GM19324 (cell line): ENCODE measurements around the gene CAMSAP1.

Experiments
- ATAC-seq: cut with Tn5 transposase; IDR thresholded peaks from one replicate; pipeline ENCODE4 v1.9.1; 2021; ENCODE audit warnings: mild to moderate bottlenecking, moderate library complexity; ENCODE audit not compliant: unreplicated experiment, low FRiP score

CAMSAP1 gene

GRCh38 chr9:135848341-135849047, 58.9 kb downstream of the CAMSAP1 start:
- no peak for ATAC-seq

DNA sequence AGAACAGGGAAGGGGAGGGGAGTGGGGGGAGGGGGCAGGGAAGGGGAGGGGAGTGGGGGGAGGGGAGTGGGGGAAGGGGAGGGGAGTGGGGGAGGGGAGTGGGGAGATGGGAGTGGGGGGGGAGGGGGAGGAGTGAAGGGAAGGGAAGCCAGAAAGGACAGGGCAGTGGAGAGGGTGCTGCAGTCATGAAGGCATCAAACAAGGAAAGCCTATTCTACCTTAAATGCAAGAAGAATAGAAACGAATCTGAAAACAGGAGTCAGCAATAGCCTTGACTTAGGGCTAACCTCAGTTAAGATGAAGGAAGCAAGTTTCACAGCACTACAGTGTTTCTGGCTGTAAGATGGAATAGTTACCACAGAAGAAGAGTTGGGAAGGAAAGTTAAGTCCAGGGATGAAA, 59.5 kb downstream of the CAMSAP1 start:
- ATAC-seq: no peak

GRCh38 chr9:135840539-135840938, 66.8 kb downstream of the CAMSAP1 start:
- ATAC-seq: no peak

GRCh38 chr9:135840107-135840506, 67.2 kb downstream of the CAMSAP1 start:
- no peak for ATAC-seq

GRCh38 chr9:135839516-135839915, 67.8 kb downstream of the CAMSAP1 start:
- ATAC-seq: no peak

DNA sequence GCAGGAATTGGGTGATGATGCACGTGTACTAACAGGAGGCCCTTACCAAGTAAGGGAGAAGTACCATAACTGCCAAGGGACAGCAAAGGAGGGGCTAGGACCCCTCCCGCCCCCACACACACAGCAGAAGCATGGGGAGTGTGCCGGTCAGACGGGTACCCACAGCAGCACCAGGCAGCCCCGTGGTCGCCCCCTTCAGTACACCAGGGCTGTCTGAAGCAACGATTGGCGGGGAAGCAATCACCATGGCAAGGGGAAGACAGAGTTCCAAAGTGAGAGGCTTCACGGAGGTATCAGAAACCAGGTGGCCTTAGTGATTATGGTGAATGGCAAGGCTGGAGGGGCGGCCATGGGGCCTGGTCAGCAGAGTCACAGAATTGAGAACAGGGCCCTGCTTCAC, 72.2 kb downstream of the CAMSAP1 start:
- no peak for ATAC-seq

DNA sequence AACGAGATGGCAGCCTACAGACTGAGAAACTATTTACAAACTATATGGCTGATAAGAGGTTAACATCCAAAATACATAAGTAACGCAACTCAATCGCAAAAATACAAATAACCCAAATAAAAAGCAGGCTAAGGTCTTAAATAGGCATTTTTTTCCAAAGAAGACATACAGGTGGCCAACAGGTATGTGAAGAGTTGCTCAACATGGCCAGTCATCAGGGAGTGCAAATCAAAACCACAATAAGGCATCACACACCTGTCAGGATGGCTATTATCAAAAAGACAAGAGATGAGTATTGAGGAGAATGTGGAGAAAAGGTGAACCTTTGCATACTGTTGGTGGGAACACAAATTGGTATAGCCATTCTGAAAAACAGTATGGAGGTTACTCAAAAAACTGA, 73.5 kb downstream of the CAMSAP1 start:
- ATAC-seq: no peak

- ATAC-seq: no peak
Measured at GRCh38 chr9:135830496-135830895, 76.8 kb downstream of the CAMSAP1 start.

DNA sequence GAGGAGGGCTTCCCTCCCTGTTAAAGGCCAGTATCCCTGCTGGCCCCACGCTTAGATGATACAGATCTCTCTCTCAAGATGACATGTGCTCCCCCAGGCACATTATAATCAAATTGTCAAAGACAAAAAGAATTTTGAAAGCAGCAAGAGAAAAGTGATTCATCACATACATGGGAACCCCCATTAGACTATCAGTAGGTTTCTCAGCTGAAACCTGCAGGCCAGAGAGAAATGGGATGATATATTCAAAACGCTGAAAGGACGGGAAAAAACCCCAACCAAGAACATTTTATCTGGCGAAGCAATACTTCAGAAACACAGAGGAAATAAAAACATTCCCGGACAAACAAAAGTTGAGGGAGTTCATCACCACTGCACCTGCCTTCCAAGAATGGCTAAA, 78.7 kb downstream of the CAMSAP1 start:
- no peak for ATAC-seq

DNA sequence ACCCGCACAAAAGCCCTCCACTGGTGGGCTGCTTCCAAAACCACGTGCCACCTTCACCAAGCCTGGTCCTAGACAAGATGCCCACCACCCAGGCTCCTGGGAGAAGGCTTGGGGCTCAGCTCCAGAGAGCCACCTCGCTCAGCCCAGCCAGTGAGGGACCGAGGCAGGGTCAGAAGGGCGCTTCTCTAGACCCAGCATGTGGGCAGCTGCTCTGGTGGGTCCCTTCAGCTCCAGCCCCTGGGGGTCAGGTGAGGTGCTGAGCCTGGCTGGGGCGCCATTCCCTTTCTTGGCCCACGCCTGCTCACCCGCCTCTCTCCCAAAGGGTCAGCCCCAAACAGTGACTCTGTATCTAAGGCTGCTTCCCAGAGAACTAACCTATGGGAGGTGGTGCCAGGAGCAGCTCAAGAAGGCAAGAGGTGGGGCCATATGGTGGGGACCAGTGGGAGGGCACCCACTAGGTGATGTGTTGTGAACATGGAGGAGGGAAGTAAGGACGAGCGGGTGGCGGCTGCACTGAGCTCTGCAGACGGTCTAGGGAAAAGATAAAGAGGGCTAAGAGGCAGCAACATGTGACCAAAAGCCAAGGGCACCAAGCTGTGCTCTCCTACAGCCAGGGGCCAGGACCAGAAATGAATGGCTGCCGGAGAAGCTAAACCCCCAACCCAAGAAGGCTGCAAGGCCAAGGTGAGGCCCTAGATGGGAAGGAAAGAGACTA, 79.3 kb downstream of the CAMSAP1 start:
- no peak for ATAC-seq

DNA sequence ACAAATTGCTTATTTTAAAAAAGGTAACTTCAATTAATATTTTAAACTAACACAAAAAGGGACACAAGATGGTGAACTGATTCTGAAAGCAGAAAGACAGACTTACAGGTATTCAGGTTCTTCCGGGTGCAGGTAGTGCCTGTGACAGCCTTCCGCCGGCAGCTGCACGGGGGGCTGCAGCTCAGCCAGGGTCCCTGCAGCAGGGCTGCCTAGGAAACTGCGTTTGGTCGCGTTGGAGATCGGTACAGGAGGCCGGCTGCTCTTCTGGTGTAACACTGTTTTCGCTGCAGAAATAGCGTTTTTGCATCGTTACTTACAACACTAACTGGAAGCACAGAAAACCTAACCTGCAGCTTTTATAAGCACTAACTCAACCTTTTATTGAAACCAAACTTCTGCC, 80.0 kb downstream of the CAMSAP1 start:
- ATAC-seq: no peak

DNA sequence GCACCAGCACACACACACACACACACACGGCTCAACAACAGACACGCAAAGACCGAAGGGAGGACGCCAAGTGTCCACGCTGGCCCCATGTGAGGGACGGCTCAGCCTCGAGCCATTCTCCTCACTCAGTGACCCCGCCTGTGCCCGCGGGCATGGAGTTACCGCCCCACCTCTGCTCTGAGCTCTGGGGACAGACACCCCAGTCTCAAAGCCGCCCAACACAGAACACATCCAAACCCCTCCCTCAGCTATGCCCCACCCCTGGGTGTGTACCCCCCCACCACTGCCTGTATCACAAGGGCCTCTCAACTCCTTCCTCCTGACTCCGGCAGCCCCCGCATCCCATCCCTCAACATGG, 81.2 kb downstream of the CAMSAP1 start:
- no peak for ATAC-seq

DNA sequence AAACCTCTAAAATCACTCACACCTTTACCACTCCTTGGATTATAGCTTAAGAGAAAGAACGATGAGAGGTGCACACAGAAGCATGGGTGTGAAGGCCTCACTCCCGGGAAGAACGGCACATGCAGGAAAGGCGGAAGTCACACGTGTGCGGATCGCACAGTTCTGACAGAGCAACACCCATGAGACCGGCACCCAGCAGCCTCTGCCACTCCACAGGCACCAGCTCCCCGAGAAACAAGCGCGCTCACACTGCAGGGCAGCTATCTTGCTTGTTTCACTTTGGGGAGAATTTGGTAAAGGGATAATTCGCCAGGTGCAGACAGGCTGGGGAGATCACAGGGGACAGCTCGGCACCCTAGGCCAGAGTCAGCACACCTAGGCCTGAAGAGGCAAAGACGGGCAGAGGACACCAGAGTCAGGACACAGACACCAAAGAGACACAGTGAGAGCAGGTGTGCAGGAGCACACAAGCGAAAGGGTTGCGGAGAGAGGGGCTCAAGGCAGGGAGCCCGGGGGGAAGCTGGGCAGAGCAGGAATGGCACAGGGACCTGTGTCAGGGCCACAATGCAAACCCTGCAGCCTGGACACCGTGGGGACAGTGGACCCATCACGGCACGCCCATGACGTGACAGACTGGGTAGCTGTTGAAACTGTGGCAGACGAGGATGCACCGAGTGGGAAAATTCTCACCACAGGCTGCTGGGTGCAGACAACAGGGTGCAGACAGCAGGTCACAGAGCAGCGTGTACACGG, 81.7 kb downstream of the CAMSAP1 start:
- ATAC-seq: no peak

GRCh38 chr9:135823036-135823435, 84.3 kb downstream of the CAMSAP1 start:
- no peak for ATAC-seq

GRCh38 chr9:135822374-135822755, 85.0 kb downstream of the CAMSAP1 start:
- ATAC-seq: no peak

DNA sequence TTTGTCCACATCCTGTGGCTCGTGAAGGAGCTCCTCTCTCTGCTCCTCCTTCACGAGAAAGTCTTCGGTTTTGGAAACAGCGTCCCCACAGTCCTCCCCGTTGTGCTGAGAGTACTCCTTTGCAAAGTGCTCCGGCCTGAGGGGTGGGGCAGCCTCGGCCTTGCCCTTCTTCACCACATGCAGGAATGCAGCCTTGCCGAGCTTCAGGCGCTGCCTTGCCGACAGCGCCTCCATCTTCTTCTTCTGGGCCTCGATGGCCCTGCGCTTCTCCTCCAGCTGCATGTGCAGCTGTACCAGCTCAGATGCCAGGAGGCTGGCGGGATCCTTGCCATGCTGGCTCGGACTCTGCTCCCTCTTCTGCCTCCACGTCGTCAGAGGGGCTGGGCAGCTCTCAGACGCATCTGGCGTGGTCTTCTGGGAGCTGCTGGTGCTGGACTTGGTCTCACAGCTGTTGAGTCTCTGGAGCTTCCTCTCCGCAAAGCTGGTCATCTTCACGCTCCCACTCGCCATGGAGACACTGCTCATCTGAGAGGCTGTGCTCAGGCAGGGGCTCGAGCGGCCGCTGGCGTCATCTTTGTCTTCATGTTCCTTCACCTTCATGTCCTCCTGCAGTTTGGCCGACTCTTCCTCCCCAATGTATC, 85.5 kb downstream of the CAMSAP1 start:
- ATAC-seq: no peak

- no peak for ATAC-seq
Measured at GRCh38 chr9:135821116-135821515, 86.2 kb downstream of the CAMSAP1 start.

GRCh38 chr9:135820661-135821060, 86.7 kb downstream of the CAMSAP1 start:
- ATAC-seq: no peak

GRCh38 chr9:135819905-135820304, 87.4 kb downstream of the CAMSAP1 start:
- ATAC-seq: no peak

DNA sequence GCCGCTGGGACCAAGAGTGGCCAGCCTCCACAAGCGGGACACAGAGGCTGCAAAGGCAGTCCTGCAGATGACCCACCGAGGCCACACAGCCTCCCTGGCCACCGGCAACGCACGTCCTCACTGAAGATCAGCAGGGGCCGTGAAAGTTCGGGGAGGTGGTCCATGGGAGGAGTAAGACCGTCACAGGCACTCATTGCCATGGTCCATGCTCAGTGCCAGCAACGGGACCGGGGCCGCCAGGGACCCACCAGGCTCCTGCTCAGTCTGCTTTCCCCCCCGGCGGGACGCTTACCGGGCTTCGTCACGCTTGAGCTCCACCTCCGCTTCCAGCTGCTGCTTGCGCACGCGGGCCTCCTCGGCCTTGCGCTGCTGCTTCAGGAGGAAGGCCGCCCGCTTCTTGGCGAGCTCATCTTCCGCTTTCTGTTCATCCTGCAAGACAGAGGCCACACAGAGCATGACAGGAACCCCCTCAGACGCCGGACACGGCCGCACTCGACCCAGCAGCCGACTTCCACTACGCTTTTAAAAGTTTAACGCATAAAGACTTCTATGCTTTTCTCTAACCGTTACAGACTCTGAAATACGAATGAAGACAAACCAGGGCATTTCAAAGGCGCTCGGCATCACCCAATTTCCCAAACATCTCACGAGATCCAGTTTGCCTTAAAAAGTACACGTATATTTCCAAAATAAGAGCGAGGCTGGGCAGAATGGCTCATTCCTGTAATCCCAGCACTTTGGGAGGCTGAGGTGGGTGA, 88.4 kb downstream of the CAMSAP1 start:
- ATAC-seq: no peak
